ENCODE measurements around the gene PAIP1. TPM values are rescaled to one million over a fixed set of nuclear protein-coding genes. Genes with fewer than 3 reads are reported as not detected.

PAIP1 gene, protein sequence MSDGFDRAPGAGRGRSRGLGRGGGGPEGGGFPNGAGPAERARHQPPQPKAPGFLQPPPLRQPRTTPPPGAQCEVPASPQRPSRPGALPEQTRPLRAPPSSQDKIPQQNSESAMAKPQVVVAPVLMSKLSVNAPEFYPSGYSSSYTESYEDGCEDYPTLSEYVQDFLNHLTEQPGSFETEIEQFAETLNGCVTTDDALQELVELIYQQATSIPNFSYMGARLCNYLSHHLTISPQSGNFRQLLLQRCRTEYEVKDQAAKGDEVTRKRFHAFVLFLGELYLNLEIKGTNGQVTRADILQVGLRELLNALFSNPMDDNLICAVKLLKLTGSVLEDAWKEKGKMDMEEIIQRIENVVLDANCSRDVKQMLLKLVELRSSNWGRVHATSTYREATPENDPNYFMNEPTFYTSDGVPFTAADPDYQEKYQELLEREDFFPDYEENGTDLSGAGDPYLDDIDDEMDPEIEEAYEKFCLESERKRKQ
- total RNA-seq: 112 and 122 TPM in 2 replicates

DNA sequence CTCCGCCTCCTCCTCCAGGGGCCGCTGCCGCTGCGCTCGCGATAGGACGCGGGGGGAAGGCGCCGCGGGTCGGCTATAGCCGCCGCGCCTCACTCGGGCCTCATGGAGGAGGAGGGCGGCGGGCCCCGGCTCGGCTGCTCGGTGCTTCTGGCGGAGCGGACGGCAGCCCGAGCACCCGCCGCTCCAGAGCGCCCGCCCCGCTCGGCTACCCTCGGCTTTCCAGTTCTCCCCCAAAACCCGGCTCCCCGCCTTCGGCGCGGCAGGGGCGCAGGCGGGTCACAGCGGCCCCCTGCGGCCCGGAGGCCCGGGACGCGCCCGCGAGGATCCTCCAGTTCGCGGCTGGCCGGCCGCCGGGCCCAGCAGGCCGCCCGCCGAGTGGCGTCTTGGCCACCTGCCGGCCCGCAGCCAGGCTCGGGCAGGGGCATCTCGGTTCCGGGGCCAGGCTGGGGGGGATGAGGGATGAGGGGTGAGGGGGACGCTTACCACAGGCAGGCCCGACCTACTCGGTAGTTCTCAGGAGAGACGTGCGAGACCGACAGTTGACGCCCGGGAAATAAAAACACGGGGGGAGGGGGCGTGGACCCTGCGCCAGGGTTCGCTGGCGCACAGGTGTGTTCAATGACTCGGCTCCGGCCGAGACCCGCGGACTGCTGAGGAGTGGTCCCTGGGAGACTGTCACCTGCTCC is at the start of gene PAIP1:
Gene PAIP1, minus strand, starts transcription at position 221 of the 686 bp plus-strand sequence. CDS start 231 bp downstream, outside the sequence.

DNA sequence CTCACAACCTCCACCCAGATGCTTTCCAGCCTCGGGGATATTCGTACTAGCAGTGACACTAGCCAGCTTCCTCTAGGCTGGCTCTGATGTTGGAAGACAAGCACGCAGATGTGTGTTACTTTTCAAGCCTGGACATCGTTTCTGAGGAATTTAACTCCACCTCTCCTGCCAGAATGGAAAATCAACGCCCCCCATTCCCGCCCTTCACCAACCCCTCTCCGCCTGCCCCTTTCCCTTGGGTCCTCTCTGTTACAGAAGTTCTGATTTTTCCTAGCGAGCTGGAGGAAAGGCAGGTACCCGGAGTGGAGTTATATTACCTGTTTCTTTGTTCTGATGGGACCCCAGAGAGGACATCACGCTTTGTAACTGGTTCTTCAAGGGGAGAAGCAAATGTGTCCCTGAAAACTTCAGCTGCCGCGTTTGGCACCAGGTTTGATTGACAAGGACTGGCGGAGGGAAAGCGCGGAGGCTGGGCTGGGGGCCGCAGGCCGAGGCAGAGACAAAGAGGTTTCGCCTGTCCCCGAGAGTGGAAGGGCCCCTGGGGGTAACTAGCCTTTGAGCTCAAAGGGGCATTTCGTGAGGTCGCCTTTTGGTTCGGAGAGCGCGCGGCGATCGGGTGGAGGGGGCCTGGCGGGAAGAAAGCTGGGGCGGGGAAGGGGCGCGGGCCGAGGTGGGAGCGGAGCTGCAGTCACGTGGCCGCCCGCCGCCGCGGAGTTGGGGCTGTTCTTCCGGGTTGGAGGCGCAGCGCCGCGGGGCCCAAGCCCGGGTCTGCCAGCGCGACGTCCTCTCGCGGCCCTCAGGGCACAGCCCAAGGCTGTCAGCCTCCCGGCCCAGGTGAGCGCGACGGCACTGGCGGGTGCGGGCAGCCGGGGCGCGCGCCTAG is 45.8 kb upstream of the PAIP1 start, which contains the start of gene NNT:
Gene NNT, plus strand, starts transcription at position 720 of the 883 bp plus-strand sequence. CDS start 6,016 bp downstream, outside the sequence.

DNA sequence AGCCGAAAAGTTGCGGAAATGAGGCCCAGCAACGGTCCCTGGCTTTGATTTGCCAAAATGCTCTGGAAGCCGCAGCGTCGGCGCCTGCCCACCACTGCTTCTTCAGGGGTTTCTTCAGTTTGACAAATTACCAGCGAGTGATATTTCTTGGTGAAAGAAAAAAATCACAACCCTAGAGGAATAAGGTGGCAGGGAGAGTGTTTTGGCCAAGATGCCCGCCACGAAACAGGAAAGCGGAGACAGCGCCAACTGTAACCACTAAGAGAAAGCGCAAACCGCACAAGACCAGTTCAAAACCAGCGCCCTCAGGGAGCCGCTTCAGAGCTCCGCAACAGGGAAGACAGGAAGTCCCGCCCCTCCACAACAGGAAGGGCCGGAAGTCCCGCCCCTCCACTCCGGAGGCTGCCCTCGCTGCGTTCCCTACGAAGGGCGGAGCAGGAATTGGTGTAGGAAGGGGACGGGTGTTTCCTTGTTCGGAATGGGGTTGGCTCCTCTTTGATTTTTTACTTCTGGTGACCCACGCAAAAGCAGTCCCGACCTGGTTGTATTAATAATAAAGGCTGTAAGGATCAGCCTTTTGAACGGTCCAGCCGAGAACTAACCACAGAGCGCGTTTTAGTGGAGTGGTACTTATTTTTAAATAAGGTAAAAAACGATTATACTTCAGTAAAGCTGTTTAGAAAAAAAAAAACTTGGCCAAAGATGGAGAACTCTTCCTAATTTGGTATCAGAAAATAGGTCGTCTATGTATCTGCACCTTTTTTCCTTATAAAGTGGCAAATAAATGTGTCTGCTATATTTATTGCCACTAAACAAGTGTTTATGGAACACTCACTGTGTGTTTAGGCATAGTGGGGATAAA is 41.8 kb downstream of the PAIP1 start, which contains the start of gene C5orf34:
Gene C5orf34, minus strand, starts transcription at position 333 of the 862 bp plus-strand sequence. CDS start 5,809 bp downstream, outside the sequence.

DNA sequence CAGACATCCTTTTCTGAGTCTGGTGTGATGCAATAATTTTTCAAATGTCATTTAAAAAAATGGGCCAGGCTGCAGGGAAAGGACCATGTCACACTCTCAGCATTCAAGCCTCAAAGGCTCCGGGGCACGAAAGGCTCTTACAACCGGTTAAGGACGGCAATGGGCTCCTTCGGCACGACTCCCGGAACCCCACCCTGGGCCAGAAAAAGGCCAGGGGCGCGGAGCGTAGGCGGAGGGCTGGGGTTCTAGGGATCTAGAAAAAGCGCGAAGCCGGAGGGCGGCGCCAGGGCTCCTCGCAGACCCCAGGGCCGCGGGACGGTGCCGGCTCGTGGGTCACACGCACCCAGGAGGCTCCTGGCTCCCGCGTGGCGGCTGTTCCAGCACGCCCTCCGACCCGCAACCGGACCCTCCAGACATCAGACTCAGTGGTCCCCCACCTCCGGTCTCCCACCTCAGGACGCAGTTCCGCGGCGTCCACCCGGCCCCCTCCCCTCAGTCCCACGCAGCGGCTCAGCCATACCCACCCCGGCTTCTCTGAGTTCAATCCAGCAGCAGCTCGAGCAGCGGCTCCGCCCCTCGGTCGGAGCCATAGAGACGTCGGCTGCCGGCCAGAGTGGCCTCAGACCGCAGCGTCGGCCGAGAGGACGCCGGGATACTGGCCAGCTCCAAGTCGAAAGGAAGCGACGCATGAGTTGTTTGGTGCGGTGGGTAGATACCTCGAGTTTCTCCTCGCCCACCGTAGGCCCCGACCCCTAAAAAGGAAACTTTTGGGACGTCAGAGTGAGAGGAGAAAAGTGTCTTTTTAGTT is 73.4 kb downstream of the PAIP1 start, which contains the start of gene TMEM267:
Gene TMEM267, minus strand, starts transcription at position 568 of the 808 bp plus-strand sequence. CDS start 29,896 bp downstream, outside the sequence.

Other genes with a start within 250 kb of the PAIP1 start
- 37.2 and 38.7 TPM in 2 replicates for gene HMGCS1, start 243.7 kb downstream of the PAIP1 start, total RNA-seq
- 2.3 and 4.2 TPM in 2 replicates for gene CCL28, start 144.7 kb downstream of the PAIP1 start, total RNA-seq
- 9.6 and 15.5 TPM in 2 replicates for gene TMEM267, start 73.2 kb downstream of the PAIP1 start, total RNA-seq
- 0.89 and 5.7 TPM in 2 replicates for gene C5orf34, start 41.9 kb downstream of the PAIP1 start, total RNA-seq
- gene NNT, start 46.1 kb upstream of the PAIP1 start, total RNA-seq: 31.6 and 50.7 TPM in 2 replicates

All from mesangial cell (primary cell).